HG03571 (cell line): Measurements from ENCODE around the gene TXNDC17.
"Not testable (repeated sequence)": the region's sequence is repeated elsewhere in the genome, so short reads cannot be mapped to it uniquely, and the experiment has no call there.

Source experiments
- ATAC-seq: cut with Tn5 transposase; IDR thresholded peaks from one replicate; pipeline ENCODE4 v1.9.1; 2021; ENCODE audit not compliant: unreplicated experiment

Gene TXNDC17

GRCh38 chr17:6682339-6682738 is 41.5 kb downstream of the TXNDC17 start:
- ATAC-seq = no peak

GRCh38 chr17:6683081-6683684 is 42.3 kb downstream of the TXNDC17 start:
- no peak for ATAC-seq

DNA sequence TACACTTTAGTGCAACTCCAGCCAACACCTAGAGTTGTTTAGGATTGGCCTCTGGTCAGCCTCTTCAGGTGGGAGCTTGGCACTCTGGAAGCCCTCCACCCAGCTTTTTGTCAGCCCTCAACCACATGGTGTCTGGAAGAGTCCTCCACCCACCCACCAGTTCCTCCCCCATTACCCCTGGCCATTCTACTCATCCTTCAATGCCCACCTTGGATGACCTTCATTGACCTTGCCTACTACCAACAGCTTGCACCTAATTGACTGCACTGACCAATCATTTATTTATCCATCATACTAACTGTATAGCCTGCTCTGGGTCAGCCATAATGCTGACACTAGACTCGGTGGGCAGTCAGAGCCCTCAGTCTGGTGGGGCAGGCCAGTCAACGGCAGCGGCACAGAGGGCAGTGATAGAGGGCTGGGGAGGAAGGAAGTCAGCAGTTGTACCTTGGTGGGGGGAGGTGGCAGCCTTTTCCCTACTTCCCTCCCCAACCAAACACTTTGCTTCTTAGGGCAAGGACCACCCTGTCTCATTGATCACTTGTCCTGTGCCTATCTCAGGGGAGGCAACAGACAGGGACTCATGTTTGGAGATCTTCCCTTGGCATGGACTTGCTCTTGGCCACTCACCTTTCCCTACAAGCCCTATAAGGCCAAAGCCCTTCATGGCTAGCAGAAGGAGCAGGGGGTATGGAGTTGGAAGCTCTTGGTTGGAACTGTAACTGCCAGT is 43.0 kb downstream of the TXNDC17 start:
- no peak for ATAC-seq

DNA sequence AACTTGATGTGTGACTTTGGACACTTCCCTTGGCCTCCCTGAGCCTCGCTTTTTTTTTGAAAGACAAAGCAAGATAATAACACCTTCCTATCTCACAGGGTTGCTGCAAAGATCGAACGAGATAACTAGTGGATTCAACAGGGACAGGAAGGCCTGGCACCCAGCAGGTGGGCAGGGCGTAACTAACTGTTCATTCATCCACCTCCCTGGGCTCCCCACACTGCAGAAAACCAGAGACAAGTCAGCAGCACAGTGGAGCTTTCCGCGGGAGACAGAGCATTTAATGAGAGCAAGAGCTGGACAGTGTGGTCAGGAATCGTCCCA is 43.6 kb downstream of the TXNDC17 start:
- no peak for ATAC-seq

DNA sequence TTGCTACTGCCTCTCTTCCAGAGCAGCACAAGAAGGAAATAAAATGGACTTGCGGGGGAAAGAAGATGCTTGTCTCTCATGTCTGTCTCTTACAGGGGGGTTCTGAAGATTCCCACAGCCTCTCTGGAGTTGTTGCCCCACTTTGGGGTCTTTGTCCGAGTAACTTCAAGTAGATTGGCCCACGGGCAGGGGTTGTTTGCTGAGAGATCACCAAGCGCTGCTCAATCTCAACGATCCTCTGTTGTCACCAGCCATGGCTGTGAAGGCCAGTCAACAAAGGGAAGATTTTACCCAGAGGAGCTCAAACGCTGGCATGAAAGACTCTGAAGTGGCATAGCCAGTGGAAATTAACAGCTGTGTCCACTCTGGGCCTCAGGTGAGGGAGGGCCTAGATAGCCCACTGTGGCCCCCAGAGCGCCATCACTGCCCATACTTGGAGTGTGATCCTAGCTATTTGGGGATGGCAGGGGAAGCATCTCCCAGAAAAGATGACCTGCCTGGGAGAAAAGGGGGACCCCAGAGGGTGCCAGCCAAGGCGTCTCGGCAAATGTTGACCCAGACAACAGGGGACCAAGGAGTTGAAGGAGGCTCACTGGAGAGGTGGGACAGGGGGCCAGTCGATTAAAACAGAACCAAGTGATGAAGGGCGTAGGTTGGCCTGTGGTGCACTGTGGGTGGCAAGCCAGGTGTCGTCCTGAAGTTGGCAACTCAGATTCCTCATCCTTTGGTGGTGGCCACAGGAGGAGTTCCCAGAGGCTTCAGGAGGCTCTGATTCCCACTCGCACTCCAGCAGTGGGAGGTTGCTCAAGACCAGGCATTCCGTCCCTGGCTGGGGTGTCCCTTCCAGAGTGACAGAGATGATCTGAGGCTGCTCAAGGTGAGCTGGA is 44.3 kb downstream of the TXNDC17 start:
- ATAC-seq = no peak

- ATAC-seq = no peak
Measured at GRCh38 chr17:6686026-6686425, 45.2 kb downstream of the TXNDC17 start.

- ATAC-seq = no peak
Measured at GRCh38 chr17:6688944-6689343, 48.1 kb downstream of the TXNDC17 start.

DNA sequence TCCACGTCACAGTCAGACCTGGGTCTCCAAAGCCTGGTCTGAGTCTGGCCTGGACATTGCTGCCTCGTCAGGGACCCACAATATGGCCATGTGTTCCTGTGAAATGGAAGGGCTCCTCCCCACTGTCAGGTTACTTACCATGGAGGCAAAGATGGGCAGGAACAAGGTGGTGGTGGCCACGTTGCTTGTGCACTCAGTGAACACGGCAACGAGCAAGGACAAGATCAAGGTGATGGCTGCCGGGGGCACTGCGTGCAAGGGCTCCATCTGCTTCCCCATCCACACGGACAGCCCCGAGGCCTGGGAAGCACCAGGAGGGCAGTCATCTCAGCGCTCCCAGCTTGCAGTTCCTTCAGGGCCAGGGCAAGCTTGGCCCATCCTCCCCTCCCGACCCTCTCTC is 49.8 kb downstream of the TXNDC17 start:
- ATAC-seq = no peak

DNA sequence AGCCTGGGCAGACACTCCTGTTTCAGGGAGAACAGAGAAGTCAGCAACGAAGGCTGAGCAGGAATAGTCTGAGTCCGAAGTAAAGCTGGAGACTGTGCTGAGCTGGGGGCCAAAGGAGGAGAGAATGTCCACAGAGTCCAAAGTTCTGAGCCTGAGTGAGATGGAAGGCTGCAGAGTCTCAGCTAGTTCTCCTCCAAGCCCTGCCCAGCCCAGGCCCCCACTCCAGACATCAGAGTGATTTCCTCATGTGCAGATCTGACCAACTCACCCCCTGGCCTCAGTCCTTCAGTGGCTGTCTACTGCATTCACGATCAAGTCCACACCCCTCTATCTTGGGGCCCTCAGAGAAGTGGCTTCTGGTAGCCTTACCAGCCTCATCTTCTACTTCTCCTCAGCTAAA is 50.7 kb downstream of the TXNDC17 start:
- no peak for ATAC-seq

DNA sequence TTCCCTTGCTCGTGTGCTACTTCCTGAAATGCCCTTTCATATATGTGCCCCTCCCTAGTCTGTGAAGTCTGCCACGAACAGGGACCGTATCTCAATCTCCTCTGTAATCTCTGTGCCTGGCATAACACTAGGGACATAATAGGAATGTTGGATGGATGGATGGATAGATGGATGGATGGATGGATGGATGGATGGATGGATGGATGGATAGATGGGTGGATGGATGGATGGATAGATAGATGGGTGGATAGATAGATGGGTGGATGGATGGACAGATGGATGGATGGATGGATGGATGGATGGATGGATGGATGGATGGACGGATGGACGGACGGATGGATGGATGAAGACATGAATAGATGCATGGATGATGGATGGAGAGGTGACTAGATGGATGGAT is 51.1 kb downstream of the TXNDC17 start:
- ATAC-seq = not testable (repeated sequence)
